CD14-positive monocyte (primary cell): ENCODE results near the gene MED10. TPM values are rescaled to one million over a fixed set of nuclear protein-coding genes. Genes with fewer than 3 reads are reported as not detected.

Source experiments
- DNase-seq, 3 donors: peaks; one replicate each; pipeline ENCODE4 v3.0.0-alpha.2; 2011 to 2022
- H2AFZ ChIP-seq: 2 replicates; pipeline ENCODE4 v1.6.0; 2012; ENCODE audit warnings: mild to moderate bottlenecking, low read depth, low read length, inconsistent platforms; ENCODE audit not compliant: insufficient read depth, poor library complexity, severe bottlenecking
- H3K27ac ChIP-seq, 2 donors: 1 replicate in 1 of 2; 2 replicates in 1 of 2; pipeline ENCODE4 v1.5.1; 2012 to 2013; ENCODE audit warnings: low read length in 2 of 2, control low read depth in 1 of 2, inconsistent platforms in 1 of 2, low read depth in 1 of 2, mild to moderate bottlenecking in 1 of 2
- H3K27me3 ChIP-seq, 2 donors: one replicate each; pipeline versions ENCODE4 v1.6.0 to v1.6.1; 2011 to 2013; ENCODE audit warnings: low read length in 2 of 2; ENCODE audit not compliant: control insufficient read depth in 2 of 2, insufficient read depth in 2 of 2
- H3K36me3 ChIP-seq, 2 donors: replicated peaks in 1 of 2; 1 replicate in 1 of 2; 2 replicates in 1 of 2; pipeline versions ENCODE4 v1.5.1 to v1.6.1; 2012 to 2013; ENCODE audit warnings: low read length in 2 of 2, control low read depth in 1 of 2, inconsistent platforms in 1 of 2, mild to moderate bottlenecking in 1 of 2; ENCODE audit not compliant: insufficient read depth in 2 of 2, control insufficient read depth in 1 of 2
- H3K4me1 ChIP-seq, 2 donors: 1 replicate in 1 of 2; 2 replicates in 1 of 2; pipeline versions ENCODE4 v1.5.1 to v1.6.1; 2012 to 2013; ENCODE audit warnings: low read length in 2 of 2, control low read depth in 1 of 2, inconsistent platforms in 1 of 2, mild to moderate bottlenecking in 1 of 2, moderate library complexity in 1 of 2; ENCODE audit not compliant: insufficient read depth in 2 of 2, control insufficient read depth in 1 of 2
- H3K4me2 ChIP-seq: replicated peaks from 2 replicates; pipeline ENCODE3; 2012; ENCODE audit warnings: low read length, moderate library complexity, mild to moderate bottlenecking; ENCODE audit not compliant: poor library complexity, severe bottlenecking; ENCODE audit errors: extremely low read depth
- H3K4me3 ChIP-seq, 3 experiments: fragments of 200-600 bp in 1 of 3; sonication (generic) in 1 of 3; replicated peaks in 1 of 3; 1 replicate in 2 of 3; 2 replicates in 1 of 3; pipeline ENCODE4 v1.5.1; 2011 to 2013; ENCODE audit warnings: low read length in 3 of 3, mild to moderate bottlenecking in 3 of 3, control low read depth in 2 of 3, low read depth in 2 of 3, inconsistent platforms in 1 of 3, moderate library complexity in 1 of 3
- H3K79me2 ChIP-seq: 2 replicates; pipeline ENCODE4 v1.6.0; 2012; ENCODE audit warnings: mild to moderate bottlenecking, control low read depth, inconsistent platforms, low read length, moderate library complexity; ENCODE audit not compliant: insufficient read depth
- H3K9ac ChIP-seq: 2 replicates; pipeline ENCODE4 v1.6.0; 2017; ENCODE audit warnings: low read length, mild to moderate bottlenecking; ENCODE audit not compliant: insufficient read depth, poor library complexity, severe bottlenecking
- H3K9me3 ChIP-seq, 2 donors: replicated peaks in 1 of 2; 1 replicate in 1 of 2; 2 replicates in 1 of 2; pipeline versions ENCODE4 v1.5.1 to v1.6.1; 2012 to 2013; ENCODE audit warnings: low read length in 2 of 2, control low read depth in 1 of 2; ENCODE audit not compliant: control insufficient read depth in 1 of 2, insufficient read depth in 1 of 2
- H4K20me1 ChIP-seq: 2 replicates; pipeline ENCODE4 v1.6.0; 2012; ENCODE audit warnings: mild to moderate bottlenecking, low read length, control low read depth, moderate library complexity; ENCODE audit not compliant: insufficient read depth
- H3K27ac Mint-ChIP-seq, 7 donors: one replicate each; pipeline ENCODE4 v1.8.0; 2020; ENCODE audit warnings: mild to moderate bottlenecking in 7 of 7, mixed read lengths in 7 of 7, moderate library complexity in 6 of 7, inconsistent platforms in 2 of 7
- H3K27me3 Mint-ChIP-seq, 3 donors: one replicate each; pipeline ENCODE4 v1.8.0; 2021 to 2022; ENCODE audit warnings: low read depth in 3 of 3, mild to moderate bottlenecking in 3 of 3, mixed read lengths in 3 of 3, moderate library complexity in 3 of 3, inconsistent platforms in 1 of 3
- H3K36me3 Mint-ChIP-seq, 2 donors: one replicate each; pipeline ENCODE4 v1.8.0; 2020; ENCODE audit warnings: mixed read lengths in 2 of 2, inconsistent platforms in 1 of 2, mild to moderate bottlenecking in 1 of 2
- H3K4me1 Mint-ChIP-seq: one replicate; pipeline ENCODE4 v1.8.0; 2020; ENCODE audit warnings: mild to moderate bottlenecking, mixed read lengths
- H3K4me3 Mint-ChIP-seq, 2 donors: one replicate each; pipeline ENCODE4 v1.8.0; 2020; ENCODE audit warnings: mild to moderate bottlenecking in 2 of 2, mixed read lengths in 2 of 2, moderate library complexity in 1 of 2
- H3K9me3 Mint-ChIP-seq, 7 donors: one replicate each; pipeline ENCODE4 v1.8.0; 2020 to 2022; ENCODE audit warnings: mixed read lengths in 7 of 7, mild to moderate bottlenecking in 6 of 7, moderate library complexity in 6 of 7, inconsistent platforms in 2 of 7
- WGBS: methylation state at CpG from one replicate; pipeline ENCODE4 v1.1.5; 2013; ENCODE audit warnings: missing lambda C conversion rate; ENCODE audit not compliant: insufficient coverage; 5-methylcytosine and 5-hydroxymethylcytosine counted together
- intact Hi-C, 2 donors: fragments of 100-400 bp; cut with micrococcal nuclease; formaldehyde crosslinking; loops; one replicate each; pipeline versions ENCODE4 v1.15.0 to v1.15.1; 2023
- polyA plus RNA-seq, 3 donors: library from polyadenylated mRNA; depleted of rRNA in 1 of 3; unstranded in 2 of 3; stranded (reverse) in 1 of 3; fragments of 300-500 nt in 2 of 3; fragments of >200 nt in 1 of 3; fragmentation: Illumina TruSeq in 2 of 3; gene quantifications; 1 replicate in 2 of 3; 2 replicates in 1 of 3; pipeline ENCODE4 v1.2.3, GENCODE V29; 2012 to 2021
- TF ChIP-seq, protein P1 (sequence below): fragments of 200-600 bp; IDR thresholded peaks from one replicate; pipeline ENCODE4 v1.8.0; 2022; ENCODE audit warnings: antibody characterized with exemption, mild to moderate bottlenecking

The MED10 gene
- polyA plus RNA-seq, 3 donors, result 27.6 to 47.8 (median 47.3) TPM

DNA sequence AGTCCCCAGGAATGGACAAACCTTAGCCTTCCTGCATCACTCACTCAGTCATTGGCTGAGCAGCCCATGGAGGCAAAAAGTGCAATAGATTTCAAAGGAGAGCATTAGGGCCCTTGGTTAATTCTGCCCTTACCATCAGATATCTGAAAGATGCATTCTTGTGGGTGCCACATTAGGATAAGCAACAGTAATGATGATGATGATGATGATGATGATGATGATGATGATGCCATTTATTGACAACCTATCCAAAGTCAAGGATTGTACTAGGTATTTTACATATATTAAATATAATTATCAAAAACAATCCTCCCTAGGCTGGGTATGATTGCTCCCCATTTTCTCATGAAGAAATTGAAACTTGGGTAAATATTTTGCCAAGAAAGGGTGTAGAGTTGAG is 9.6 kb upstream of the MED10 start:
- Histone ChIP-seq H3K9me3 (no peaks in the 10 kb centered on the region), H3K79me2 (no peaks in the 10 kb centered on the region), H3K36me3 (no peaks in the 10 kb centered on the region), H3K27ac (no peak overlapping the region), H2AFZ (no peak overlapping the region), H3K4me3 (no peak overlapping the region), H3K9ac (no peak overlapping the region), H3K4me1 (no peaks in the 10 kb centered on the region), H3K27me3 (peaks cover 2 to 5% of the 10 kb centered on the region in 2 donors), H3K4me2 (no peak overlapping the region), H4K20me1 (no peaks in the 10 kb centered on the region)
- no peak overlapping the region for H3K4me3 Mint-ChIP-seq
- DNase-seq, result no peak
- peaks cover 0 to 3% (median 0%) of the 10 kb centered on the region in 7 donors for H3K9me3 Mint-ChIP-seq
- TF ChIP-seq, protein P1, sequence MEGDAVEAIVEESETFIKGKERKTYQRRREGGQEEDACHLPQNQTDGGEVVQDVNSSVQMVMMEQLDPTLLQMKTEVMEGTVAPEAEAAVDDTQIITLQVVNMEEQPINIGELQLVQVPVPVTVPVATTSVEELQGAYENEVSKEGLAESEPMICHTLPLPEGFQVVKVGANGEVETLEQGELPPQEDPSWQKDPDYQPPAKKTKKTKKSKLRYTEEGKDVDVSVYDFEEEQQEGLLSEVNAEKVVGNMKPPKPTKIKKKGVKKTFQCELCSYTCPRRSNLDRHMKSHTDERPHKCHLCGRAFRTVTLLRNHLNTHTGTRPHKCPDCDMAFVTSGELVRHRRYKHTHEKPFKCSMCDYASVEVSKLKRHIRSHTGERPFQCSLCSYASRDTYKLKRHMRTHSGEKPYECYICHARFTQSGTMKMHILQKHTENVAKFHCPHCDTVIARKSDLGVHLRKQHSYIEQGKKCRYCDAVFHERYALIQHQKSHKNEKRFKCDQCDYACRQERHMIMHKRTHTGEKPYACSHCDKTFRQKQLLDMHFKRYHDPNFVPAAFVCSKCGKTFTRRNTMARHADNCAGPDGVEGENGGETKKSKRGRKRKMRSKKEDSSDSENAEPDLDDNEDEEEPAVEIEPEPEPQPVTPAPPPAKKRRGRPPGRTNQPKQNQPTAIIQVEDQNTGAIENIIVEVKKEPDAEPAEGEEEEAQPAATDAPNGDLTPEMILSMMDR, result no peak
- no peaks in the 10 kb centered on the region for H3K4me1 Mint-ChIP-seq
- peaks cover 4 to 19% (median 13%) of the 10 kb centered on the region in 3 donors for H3K27me3 Mint-ChIP-seq
- no peaks in the 10 kb centered on the region for H3K36me3 Mint-ChIP-seq
- H3K27ac Mint-ChIP-seq, result no peak overlapping the region
- intact Hi-C loops, result no loop called here

DNA sequence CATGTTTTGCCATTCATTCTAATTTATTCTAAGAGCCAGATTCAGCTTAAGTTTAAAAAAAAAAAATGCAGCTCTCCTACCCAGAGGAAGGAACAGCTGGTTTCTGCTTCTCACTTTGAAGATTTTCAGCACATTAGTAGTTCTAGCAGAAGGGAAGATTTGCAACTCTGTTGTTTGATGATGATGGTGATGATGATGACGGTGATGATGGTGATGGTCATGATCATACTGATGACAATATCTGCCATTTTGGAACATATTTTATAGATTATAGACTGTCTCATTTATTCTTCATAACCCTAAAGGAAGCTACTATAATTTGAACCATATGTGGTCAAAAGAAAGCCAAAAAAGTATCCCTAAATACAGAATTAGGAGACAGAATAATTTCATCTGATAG is 7.9 kb upstream of the MED10 start:
- TF ChIP-seq, protein P1, result no peak
- DNase-seq, result no peak
- no peak overlapping the region for H3K4me2 ChIP-seq
- no peaks in the 10 kb centered on the region for H3K9me3 ChIP-seq
- no peak overlapping the region for H3K4me3 ChIP-seq
- H3K79me2 ChIP-seq, result no peaks in the 10 kb centered on the region
- no peaks in the 10 kb centered on the region for H3K4me1 Mint-ChIP-seq
- H3K4me3 Mint-ChIP-seq, result no peak overlapping the region
- H2AFZ ChIP-seq, result no peak overlapping the region
- no CpG with 5 or more reads among the region's 1 CpG for WGBS
- H3K27me3 ChIP-seq, result peaks cover 2 to 7% of the 10 kb centered on the region in 2 donors
- H3K9ac ChIP-seq, result no peak overlapping the region
- no peaks in the 10 kb centered on the region for H3K36me3 Mint-ChIP-seq
- no peaks in the 10 kb centered on the region for H3K36me3 ChIP-seq
- peaks cover 10 to 26% (median 19%) of the 10 kb centered on the region in 3 donors for H3K27me3 Mint-ChIP-seq
- intact Hi-C loops, result no loop called here
- H3K27ac Mint-ChIP-seq, result no peak overlapping the region
- H3K27ac ChIP-seq, result no peak overlapping the region
- H3K4me1 ChIP-seq, result no peaks in the 10 kb centered on the region
- no peaks in the 10 kb centered on the region for H4K20me1 ChIP-seq
- H3K9me3 Mint-ChIP-seq, result peaks cover 0 to 3% (median 0%) of the 10 kb centered on the region in 7 donors
